HG02973 (cell line): ENCODE results near the gene SPOUT1.
"Not testable (repeated sequence)": the region's sequence is repeated elsewhere in the genome, so short reads cannot be mapped to it uniquely, and the experiment has no call there.

Source experiments
- ATAC-seq: cut with Tn5 transposase; IDR thresholded peaks from one replicate; pipeline ENCODE4 v1.9.1; 2021; ENCODE audit warnings: moderate library complexity; ENCODE audit not compliant: unreplicated experiment

SPOUT1 gene

DNA sequence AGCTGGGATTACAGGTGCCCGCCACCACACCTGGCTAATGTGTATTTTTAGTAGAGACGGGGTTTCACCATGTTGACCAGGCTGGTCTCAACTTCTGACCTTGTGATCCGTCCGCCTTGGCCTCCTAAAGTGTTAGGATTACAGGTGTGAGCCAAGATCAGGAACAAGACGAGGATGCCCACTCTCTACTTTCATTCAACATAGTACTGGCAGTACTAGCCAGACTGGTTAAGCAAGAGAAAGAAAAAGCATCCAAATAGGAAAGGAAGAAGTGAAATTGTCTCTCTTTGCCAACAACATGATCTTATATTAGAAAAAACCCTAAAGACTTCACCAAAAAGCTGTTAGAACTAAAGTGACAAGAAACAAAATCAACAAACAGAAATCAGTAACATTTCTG is 18.7 kb downstream of the SPOUT1 start:
- ATAC-seq, result no peak

DNA sequence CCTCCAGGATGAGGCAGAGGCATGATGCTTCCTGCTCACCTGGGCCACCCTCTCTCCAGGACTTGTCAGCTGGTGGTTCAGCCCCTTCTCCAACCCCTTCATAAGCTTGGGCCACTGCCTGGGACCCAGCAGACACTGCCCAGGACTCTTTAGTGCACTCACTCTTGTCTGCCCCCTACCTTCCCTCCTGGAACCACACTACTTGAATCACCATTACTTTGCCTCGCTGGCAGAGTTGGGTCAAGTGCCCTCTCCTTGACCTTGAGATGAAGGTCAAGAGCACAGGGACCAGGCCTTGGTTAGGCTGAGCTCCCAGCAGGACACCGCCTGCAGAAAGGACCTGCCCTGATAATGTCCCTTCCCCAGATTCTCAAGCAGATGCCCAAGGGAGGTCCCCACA is 19.8 kb downstream of the SPOUT1 start:
- no peak for ATAC-seq

DNA sequence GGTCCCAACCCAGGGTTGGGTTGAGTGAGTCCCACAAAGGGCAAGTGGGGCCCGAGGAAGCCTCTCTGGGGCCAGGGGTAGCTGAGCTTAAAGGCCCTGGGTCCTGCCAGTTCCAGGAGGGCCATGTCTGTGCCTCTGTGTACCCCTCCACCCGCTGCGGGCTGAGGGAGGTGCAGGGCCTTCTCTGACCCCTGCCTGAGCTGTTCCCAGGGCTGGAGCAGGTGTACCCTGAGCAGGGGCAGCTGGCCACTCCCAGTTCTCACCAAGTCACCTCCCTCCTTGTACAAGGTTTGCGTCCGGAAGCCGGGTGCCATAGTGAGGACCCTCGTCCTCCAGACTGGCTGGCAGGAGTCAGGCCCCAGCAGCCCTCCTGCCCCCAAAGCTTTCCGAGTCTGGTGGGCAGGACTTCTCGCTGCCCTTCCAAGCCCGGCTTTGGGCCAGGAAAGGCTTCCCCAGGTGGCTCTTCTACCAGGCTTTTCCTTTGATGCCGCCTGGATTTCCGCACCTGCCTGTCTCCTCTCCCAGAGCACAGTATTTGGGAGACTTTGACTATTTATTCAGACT is 20.5 kb downstream of the SPOUT1 start:
- no peak for ATAC-seq

DNA sequence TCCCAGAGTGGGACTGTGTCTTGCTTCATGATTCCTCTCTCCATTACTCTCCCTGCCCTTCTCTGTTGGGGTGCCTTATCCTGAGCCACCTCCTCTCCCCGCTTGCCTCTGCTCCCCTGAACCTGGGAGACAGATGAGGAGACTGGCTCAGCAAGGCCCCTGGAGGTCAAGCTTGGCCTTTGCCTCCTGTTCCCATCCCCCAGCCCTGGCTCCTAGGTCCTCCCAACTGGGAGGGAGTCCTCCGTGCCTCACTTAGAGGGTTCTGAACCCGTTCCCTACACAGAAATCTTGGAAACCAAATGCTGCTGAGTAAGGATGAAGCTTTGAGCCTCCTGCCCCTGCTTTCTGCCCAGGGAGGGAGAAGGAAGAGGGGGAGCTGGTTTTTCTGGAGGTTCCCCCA is 21.1 kb downstream of the SPOUT1 start:
- ATAC-seq, result no peak

DNA sequence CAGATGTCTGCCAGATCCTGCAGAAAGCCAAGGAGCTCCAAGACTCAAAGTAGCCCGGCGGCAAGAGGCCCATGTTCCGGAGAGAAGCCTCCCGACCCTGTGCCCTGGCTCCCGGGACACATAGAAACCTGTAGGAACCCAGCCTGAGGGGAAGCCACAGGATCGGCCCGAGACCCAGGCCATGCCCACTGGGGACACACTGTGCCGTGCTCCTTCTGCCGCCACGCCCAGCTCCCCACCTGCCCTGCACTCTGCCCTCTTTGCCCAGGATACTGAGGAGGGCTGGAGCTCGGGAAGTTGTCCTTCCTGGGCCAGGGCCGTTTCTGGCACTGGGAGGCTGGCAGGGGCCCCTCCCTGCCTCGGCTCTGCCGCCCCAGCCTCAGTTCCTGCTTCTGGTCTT is 21.8 kb downstream of the SPOUT1 start:
- no peak for ATAC-seq

DNA sequence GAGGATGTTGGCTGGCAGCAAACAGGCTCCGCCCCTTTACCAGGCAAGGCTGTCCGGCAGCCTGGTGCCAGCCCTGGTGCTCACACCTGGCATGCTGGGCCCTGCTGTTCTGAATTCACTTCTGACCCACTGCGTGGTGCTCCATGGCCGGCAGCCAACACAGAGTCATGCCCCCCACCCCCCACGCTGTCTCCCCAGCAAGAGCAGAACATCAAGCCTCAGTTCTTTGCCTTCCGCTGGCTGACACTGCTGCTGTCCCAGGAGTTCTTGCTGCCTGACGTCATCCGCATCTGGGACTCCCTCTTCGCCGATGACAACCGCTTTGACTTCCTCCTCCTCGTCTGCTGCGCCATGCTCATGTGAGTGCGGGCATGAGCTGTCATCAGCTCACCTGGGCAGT is 23.9 kb downstream of the SPOUT1 start:
- ATAC-seq, result no peak

DNA sequence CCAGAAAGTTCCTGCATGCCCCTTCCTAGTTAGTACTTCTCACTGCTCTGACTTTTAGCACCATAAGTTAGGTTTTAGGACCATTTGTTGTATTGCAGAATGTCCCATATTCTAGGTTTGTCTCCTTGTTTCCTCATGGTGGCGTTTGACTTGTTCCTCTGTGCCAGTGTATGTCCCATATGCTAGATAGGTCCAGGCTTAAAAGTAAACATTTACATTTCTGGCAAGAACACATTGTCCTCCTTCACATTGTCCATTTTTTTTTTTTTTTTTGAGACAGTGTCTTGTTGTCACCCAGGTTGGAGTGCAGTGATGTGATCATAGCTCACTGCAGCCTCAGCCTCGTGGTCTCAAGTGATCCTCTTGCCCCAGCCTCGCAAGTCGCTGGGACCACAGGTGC is 27.1 kb downstream of the SPOUT1 start:
- ATAC-seq, result no peak

DNA sequence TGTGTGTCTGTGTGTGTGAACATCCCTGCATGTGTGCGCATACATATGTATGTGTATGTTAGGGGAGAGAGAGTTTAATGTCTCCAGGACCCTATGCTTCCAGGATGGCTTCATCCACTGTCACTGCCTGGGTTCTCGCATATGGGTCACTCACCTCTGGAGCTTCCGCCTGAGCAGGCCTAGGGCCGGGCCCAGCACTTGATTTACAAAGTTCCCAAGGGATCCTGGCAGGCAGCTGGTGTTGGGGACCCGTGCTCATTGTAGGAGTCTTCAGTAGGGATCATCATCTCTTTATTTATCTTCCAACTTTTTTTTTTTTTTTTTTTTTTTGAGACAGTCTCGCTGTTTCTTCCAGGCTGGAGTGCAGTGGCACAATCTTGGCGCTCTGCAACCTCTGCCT is 29.5 kb downstream of the SPOUT1 start:
- ATAC-seq, result no peak

DNA sequence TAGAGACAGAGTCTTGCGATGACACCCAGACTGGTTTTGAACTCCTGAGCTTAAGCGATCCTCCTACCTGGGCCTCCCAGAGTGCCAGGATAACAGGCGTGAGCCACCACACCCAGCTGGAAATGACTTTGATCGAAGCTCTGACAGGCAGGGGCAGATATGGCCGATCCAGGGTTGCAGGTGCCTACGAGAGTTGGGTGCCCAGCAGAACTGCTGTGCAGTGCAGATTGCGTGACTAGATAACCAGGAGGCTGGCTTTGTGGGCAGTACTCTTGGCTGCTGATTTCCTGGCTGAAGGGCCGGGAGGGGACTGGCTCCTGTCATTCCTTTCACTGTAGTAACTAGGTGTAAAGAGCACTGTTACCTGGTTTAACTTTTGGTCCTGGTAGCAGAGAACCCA is 30.7 kb downstream of the SPOUT1 start:
- no peak for ATAC-seq

DNA sequence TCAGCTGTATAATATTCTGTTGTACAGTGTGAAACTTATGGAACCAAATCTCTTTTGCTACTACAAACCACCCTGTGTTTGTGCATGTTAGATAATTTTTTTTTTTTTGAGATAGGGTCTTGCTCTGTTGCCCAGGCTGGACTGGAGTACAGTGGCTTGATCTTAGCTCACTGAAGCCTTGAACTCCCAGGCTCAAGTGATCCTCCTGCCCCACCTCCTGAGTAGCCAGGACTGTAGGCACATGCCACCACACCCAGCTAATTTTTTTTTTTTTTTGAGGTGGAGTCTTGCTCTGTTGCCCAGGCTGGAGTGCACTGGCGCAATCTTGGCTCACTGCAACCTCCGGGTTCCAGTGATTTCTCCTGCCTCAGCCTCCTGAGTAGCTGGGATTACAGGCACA is 34.6 kb downstream of the SPOUT1 start:
- ATAC-seq, result not testable (repeated sequence)

DNA sequence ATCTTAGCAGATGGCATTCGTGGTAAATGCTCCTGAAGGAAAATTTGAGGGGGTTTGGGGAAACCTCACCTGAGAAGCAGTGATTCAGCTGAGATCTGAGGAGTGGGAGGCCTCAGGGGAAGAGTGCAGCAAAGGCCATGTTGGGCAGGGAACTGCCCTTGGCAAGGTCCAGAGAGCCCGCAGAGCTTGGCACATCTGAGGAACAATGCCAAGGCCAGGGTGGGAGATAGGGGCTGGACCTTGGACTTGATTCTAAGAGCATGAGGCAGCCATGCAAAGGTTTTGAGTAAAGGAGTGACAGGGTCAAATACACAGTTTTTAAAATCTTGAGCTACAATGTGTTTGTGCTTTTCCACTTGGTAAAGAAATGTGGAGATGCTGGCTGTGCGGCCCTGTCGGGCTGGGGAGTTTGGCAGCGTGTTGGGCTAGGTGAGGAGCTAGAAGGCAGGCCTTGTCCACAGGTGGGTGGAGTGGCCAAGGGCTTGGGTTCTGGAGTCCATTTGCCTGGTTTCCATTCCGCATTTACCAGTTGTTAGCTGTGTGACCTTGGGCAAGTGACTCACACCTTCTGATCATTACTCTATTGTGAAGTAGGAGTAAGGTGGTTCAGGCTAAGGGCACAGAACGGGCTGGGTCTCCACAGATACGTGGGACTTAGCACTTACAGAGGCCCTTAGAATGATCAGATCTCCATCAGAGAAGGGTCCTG is 36.5 kb downstream of the SPOUT1 start:
- no peak for ATAC-seq

DNA sequence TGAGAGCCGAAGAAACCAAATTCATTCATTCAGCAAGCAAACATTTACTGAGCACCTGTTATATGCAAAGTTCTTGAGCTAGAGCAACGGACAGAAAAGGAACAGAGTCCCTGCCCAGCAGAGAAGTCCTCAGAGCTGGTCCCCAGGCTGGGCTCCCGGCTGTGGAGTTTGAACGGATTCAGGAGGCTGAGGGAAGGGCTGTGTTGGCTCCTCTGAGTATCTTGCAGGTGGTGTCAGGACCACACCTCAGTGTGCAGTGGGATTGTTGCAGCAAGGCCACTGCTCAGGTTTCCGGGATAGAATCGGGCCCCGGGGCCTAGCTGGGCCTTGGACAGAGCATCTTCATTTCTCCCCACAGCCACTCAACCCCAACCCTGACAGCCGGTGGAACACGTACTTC is 37.5 kb downstream of the SPOUT1 start:
- no peak for ATAC-seq

DNA sequence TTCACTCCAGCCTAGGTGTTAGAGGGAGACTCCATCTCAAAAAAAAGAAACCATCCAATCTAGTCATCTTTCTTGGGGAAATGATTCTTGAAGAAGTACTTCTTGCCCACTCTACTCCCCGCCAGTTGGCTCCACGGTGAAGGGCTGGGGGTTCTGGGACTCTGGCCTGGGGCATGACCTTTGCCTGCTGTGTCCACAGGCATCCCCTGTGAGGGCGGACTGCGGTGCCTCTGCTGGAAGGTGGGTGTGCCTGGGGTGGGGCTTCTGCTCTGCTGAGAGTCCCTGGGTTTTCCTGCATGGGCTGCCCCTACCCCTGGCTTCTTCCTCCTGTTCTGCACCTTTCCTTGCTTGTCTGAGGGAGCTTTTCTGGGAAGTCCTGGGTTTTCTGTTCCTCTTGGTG is 39.1 kb downstream of the SPOUT1 start:
- no peak for ATAC-seq

DNA sequence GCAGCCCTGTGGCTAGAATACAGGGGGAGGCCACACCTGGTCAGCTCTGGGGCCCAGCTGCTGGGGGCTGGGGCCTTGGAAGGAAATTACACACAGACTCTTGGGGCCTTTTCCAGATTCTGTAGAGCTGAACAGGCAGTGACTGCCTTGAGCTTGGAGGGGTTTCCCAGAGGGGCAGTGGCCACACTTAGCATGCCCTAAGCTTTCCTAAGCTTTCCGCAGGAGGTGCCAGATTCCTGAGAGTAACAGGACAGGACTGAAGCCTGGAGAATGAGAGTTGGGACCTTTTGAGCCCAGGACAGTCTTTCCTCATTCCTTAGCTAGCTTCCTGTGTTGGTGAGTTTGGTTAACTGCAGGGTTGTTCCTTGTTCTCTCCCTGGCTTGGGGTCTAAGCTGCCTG is 41.1 kb downstream of the SPOUT1 start:
- no peak for ATAC-seq

DNA sequence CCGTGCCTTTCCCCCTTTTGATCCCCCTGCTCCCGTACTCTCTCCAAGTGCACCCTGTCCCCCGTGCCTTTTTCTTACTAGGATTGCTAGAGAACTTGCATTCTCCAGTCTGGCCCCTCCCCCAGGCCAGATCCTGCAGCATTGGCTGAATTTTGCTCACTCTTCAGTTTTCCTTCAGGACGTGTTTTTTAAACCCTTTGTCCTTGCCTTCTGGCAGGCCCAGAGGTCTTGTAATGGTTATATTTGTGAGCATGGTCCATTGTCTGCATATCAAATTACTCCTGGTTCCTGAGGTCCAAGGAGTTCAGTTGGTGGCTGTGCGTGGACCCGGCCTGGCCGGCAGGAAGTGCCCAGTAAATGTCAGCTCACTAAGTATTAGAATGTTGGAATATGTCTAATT is 41.9 kb downstream of the SPOUT1 start:
- no peak for ATAC-seq

DNA sequence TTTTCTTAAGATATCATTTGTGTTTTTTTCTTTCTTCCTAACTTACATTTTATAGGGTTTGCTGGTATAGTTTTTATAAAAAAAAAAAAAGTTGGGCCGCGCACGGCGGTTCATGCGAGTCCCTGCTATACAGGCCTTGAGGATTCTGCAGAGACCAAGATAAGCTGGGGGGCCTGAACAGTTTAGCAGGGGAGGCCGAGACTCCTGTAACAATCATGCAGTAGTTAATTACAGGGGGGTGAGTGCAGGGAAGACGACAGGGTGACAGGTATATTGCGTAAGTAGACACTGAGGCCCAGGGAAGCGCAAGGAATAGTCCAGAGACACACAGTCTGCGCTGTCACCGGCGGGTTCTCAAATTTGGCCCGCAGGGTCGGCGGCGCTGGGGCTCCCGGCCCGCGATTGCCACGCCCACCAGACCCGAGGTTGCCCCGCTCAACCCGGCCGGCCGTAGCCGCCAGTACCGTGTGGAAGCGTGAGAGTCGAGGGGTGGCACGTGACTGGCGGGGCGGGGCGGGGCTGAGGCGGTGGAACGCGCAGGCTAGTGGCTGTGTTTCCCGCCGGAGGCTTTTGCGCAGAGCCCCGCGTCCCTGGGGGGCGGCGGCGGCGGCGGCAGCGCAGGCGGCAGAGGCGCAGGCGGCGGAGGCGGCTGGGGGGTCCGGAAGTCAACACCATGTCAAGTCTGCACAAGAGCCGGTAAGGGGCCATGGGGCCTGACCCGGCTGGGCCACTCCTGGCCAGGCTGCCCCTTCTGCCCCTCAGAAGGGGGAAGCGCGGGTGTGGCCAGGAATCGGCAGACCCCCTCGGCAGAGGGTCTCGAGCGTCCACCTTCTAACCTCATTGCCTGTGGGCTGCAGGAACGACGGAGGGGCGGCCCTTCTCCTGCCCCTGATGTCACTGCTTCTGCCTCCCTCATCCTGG is 42.7 kb downstream of the SPOUT1 start, which contains the start of gene TBC1D13:
Gene TBC1D13, plus strand, starts transcription at position 573 of the 921 bp plus-strand sequence. Its CDS starts 101 bp downstream, at position 674.
- peak; percentile 71 for ATAC-seq

DNA sequence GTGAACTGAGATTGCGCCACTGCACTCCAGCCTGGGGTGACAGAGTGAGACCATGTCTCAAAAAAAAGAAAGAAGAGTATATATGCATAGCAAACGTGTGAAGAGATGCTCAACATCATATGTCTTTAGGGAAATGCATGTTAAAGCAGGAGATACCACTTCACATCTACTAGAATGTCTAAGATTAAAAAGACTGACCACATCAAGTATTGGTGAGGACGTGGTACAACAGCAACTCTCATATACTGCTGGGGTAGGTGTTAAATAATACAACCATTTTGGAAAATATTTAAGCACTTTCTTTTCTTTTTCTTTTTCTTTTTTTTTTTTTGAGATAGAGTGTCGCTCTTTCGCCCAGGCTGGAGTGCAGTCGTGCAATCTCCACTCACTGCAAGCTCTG is 44.2 kb downstream of the SPOUT1 start:
- no peak for ATAC-seq

DNA sequence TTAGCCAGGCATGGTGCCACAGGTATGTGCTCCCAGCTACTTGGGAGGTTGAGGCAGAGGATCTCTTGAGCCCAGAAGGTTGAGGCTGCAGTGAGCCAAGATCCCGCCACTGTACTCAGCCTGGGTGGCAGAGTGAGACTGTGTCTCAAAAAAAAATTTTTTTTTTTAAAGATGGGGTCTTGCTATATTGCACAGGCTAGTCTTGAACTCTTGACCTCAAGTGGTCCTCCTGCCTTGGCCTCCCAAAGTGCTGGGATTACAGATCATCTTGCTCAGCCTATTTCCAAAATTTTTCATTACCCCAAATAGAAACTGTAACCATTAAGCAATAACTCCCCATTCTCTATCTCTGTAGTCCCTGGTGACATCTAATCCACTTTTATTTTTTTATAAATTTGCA is 46.9 kb downstream of the SPOUT1 start:
- ATAC-seq, result no peak

DNA sequence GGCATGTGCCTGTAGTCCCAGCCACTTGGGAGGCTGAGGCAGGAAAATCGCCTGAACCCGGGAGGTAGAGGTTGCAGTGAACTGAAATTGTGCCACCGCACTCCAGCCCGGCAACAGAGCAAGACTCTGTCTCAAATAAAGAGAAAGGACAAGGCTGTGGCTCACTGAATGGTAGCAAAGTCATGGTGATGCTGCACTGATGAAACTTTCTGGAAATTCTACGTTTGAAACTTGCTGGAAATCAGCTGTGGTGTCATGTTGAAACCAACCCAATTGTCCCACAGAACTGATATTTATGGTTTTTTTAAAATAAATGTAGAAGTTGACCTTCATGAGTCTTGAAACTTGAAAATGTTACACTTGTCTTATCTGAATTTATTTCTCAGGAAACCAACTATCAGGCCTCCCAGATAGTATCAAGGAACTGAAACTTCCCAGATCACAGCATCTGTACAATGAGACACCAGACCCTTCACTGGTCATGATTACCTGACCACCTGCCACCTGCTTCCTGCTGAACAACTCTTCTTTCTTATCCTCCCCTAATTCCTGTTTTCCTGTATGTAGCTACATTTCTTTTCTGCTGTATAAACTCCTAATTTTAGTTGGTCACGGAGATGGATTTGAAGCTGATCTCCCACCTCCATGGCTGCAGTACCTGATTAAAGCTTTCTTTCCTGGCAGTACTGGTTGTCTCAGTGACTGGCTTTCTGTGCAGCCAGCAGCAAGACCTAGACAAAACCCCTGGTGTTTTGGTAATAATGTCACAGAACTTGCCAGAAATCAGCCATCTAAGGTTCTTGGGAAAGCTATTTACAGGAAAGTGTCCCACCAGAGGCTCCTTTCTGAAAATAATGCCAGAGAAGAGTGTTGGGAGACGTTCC is 48.2 kb downstream of the SPOUT1 start:
- ATAC-seq, result no peak

DNA sequence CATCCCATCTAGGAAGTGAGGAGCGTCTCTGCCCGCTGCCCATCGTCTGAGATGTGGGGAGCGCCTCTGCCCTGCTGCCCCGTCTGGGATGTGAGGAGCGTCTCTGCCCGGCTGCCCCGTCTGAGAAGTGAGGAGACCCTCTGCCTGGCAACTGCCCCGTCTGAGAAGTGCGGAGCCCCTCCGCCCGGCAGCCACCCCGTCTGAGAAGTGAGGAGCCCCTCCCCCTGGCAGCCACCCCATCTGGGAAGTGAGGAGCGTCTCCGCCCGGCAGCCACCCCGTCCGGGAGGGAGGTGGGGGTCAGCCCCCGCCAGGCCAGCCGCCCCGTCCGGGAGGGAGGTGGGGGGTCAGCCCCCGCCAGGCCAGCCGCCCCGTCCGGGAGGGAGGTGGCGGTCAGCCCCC is 49.5 kb downstream of the SPOUT1 start:
- not testable (repeated sequence) for ATAC-seq

DNA sequence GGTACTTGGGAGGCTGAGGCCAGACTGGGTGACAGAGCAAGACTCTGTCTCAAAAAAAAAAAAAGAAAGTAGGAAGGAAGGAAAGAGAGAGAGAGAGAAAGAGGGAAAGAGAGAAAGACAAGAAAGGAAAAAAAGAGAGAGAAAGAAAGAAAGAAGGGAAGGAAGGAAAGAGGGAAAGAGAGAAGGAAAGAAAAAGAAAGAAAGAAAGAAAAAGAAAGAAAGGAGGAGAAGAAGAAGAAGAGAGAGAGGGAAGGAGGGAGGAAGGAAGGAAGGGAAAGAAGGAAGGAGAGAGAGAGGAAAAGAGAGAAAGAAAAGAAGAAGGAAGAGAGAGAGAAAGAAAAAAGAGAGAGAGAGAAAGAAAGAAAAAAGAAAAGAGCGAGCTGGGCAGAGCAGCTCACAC is 54.8 kb downstream of the SPOUT1 start:
- no peak for ATAC-seq
